ENCODE measurements around the gene TSLP.

The TSLP gene

DNA sequence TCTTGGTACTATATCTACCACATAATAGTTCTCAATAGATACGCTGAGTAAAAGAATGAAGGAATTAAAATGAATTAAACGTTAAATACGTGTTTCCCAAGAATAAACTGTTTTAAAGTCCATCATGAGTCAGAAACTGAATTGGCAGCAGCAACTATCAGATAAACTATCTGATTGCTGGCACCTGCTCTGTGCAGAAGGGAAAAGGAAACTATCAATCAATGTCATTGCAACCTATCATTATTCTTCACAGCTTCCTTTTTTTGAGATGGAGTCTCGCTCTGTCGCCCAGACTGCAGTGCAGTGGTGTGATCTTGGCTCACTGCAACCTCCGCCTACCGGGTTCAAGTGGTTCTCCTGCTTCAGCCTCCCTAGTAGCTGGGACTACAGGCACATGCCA lies 11.8 kb downstream of the TSLP start:
- no peak for DNase-seq (ENCODE audit: low spot score)
- in situ Hi-C loops (cut with MboI; ENCODE audit: low sequenced_read_pairs, unreplicated experiment), result no loop called here
- TF ChIP-seq, protein P1, sequence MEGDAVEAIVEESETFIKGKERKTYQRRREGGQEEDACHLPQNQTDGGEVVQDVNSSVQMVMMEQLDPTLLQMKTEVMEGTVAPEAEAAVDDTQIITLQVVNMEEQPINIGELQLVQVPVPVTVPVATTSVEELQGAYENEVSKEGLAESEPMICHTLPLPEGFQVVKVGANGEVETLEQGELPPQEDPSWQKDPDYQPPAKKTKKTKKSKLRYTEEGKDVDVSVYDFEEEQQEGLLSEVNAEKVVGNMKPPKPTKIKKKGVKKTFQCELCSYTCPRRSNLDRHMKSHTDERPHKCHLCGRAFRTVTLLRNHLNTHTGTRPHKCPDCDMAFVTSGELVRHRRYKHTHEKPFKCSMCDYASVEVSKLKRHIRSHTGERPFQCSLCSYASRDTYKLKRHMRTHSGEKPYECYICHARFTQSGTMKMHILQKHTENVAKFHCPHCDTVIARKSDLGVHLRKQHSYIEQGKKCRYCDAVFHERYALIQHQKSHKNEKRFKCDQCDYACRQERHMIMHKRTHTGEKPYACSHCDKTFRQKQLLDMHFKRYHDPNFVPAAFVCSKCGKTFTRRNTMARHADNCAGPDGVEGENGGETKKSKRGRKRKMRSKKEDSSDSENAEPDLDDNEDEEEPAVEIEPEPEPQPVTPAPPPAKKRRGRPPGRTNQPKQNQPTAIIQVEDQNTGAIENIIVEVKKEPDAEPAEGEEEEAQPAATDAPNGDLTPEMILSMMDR (IDR thresholded peaks at IDR 0.05; ENCODE audit: borderline replicate concordance, control extremely low read depth, extremely low read depth, insufficient read depth, missing control alignments), result no peak

DNA sequence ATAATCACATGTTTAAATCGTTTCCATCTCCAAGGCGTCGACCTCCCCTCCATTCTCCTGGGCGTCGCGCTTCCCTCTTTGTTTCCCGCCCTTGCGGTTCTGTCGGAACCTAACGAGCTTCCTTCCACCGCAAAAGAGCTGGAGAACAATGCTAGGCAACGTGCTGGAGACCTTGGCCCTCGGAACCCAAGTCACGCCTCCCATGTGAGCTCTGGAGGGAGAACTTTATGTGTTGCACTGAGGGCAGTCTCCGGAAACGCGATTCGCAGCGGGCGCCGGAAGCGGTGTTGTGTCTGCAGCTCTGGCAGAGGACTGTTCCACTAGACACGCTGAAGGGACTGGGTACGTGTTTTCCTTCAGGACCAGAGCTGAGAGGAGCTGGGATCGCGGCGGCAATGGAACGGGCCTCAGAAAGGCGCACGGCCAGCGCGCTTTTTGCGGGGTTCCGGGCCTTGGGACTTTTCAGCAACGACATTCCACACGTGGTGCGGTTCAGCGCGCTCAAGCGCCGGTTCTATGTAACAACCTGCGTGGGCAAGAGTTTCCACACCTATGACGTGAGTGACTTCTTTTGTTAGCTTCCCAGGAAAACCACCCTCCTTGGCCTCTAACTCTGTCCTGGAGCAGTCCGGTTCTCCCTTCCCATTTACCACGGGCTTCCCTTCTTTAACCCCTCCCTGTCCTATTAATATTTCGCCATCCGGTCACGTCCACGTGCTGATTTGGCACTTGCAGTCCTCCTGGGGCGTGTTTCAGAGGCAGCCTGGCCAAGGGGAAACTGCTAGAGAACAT lies 20.7 kb downstream of the TSLP start, which contains the start of gene WDR36:
Gene WDR36, plus strand, starts transcription at position 287 of the 792 bp plus-strand sequence. Its CDS starts 109 bp downstream, at position 396.
- in situ Hi-C loops (cut with MboI; ENCODE audit: low sequenced_read_pairs, unreplicated experiment), result no loop called here
- TF ChIP-seq, protein P1 (IDR thresholded peaks at IDR 0.05; ENCODE audit: borderline replicate concordance, control extremely low read depth, extremely low read depth, insufficient read depth, missing control alignments), result no peak
- DNase-seq (ENCODE audit: low spot score), result peak; percentile 86

DNA sequence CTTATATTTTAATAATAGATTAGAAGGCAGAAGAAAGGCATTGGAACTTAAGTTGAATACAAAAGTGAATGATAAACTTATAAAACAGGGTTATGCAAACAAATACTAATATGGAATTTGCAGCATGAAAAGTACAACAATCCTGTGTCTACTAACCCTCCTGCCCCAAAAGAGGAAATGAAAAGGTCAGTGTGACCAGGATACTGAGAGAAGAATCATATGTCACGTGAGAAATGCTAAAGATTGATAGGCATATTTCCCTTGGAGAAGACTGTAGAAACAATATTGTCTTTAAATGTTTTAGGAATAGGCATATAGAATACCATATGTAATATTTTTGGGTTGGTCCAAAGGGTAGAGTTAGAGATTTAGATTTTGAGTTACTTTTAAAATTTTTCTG lies 24.5 kb downstream of the TSLP start:
- in situ Hi-C loops (cut with MboI; ENCODE audit: low sequenced_read_pairs, unreplicated experiment), result no loop called here
- no peak for DNase-seq (ENCODE audit: low spot score)
- TF ChIP-seq, protein P1 (IDR thresholded peaks at IDR 0.05; ENCODE audit: borderline replicate concordance, control extremely low read depth, extremely low read depth, insufficient read depth, missing control alignments), result no peak

DNA sequence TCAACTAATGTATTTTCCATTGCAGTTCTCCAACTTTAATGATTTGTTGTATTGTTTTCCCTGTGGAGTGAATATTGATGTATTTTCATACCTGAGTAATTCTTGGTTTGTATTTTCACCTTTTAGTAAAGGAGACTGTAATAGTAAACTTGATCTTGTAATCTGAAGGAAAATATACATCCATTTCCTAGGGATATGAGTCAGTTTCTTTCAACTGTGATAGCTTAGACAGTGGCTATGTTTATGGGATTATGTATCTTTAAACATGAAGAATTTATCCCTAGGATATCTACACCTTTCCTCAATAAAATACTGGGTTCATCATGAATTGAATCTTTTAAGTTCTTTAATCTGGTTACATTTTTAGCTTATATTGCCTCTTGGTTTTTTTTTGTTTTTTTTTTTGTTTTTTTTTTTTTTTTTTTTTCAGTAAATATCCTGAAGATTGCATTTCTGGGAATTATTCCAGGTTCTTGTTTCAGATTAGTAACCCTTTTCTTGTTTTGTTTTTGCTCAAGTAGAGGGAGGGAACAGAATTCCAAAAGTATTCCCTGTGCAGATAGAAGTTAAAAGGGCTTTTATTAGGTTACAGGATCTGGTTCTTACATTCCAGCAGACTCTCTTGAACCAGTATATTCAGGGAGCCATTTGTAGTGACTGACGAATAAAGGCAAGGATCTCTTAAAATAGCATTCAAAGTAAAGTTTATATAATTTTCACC lies 27.7 kb downstream of the TSLP start:
- in situ Hi-C loops (cut with MboI; ENCODE audit: low sequenced_read_pairs, unreplicated experiment), result no loop called here
- TF ChIP-seq, protein P1 (IDR thresholded peaks at IDR 0.05; ENCODE audit: borderline replicate concordance, control extremely low read depth, extremely low read depth, insufficient read depth, missing control alignments), result no peak
- DNase-seq (ENCODE audit: low spot score), result no peak

DNA sequence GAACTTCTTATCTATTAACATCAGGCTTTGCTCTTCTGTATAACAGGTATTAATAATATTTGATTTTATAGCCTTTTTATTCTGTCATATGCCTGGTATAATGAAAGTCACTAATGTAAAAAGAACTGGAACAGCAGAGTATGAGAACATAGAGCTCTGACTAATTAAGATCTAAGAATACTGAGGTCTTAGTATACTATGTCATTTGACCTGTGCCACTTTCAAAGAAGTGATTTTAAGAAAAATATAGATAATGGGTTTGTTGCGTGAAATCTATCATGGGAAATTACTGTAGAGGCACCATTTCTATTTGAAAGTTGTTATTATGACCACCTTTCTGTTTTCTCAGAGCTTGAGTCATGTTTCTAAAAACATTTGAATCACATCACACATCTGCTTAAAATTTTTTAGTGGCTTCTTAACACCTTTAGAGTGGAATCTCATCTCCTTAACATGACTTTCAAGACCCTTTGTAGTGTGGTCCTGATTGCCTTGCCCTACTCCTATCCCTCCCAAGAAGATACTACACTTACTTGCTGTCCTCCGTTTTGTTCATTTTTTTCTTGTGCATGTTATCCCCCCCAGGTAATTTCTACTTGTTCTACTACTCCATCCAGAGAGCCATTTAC lies 34.9 kb downstream of the TSLP start:
- in situ Hi-C loops (cut with MboI; ENCODE audit: low sequenced_read_pairs, unreplicated experiment), result no loop called here
- TF ChIP-seq, protein P1 (IDR thresholded peaks at IDR 0.05; ENCODE audit: borderline replicate concordance, control extremely low read depth, extremely low read depth, insufficient read depth, missing control alignments), result no peak
- no peak for DNase-seq (ENCODE audit: low spot score)

DNA sequence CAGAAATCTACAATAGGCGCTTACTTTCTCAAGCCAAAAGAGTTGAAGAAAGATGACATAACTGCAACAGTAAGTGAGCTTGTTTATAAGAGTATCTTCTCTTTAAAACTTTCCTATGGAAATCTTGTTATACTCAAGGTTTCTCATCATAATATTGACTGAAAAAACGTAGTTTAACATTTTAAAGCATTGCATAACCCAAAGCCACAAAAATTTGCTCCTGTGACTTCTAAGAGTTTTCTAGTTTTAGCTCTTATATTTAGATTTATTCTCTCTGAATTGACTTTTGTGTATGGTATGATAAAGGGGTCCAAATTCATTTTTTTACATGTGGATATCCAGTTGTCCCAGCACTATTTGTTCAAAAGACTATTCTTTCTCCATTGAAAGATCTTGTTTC lies 35.9 kb downstream of the TSLP start:
- DNase-seq (ENCODE audit: low spot score), result no peak
- in situ Hi-C loops (cut with MboI; ENCODE audit: low sequenced_read_pairs, unreplicated experiment), result no loop called here

More for the DNA sequence above, 35.9 kb downstream of the TSLP start:
- TF ChIP-seq, protein P1 (IDR thresholded peaks at IDR 0.05; ENCODE audit: borderline replicate concordance, control extremely low read depth, extremely low read depth, insufficient read depth, missing control alignments), result no peak
